Measurements from ENCODE around the gene STK32B. TPM values are rescaled to one million over a fixed set of nuclear protein-coding genes. Genes with fewer than 3 reads are reported as not detected.

Gene STK32B
- total and polyA plus RNA-seq, 2 donors (not counting 3 experiments of a cell fraction or from before 2014, with no cell fraction given), result 5.6 to 7.8 TPM

DNA sequence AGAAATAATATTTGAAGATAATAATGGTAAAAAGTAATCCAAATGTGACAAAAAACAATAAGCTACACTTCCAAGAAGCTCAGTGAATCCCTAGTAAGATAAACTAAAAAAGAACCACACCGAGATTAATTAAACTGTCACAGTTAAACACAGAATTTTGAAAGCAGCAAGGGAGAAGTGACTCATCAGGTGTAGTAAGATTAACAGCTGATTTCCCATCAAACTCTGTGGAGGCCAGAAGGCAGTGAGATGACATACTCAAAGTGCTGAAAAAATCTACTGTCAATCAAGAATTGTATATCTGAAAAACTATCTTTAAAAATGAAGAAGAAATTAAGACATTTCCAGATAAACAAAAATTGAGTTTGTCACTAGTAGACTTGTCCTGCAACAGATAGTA, 35.3 kb downstream of the STK32B start:
- Histone ChIP-seq H3K4me3 (replicated peaks in 1 of 3; ENCODE audit: insufficient read depth in 1 of 3, low read depth in 1 of 3, low read length in 3 of 3) (no peak overlapping the region), H4K20me1 (replicated peaks; ENCODE audit: control insufficient read depth, extremely low read depth, insufficient read depth, low read length) (no peaks in the 10 kb centered on the region), H3K27me3 (ENCODE audit: control insufficient read depth in 2 of 2, insufficient read depth in 2 of 2, low read length in 2 of 2) (no peaks in the 10 kb centered on the region), H3K4me1 (ENCODE audit: control insufficient read depth, extremely low read depth, insufficient read depth, low read length) (peaks cover 2% of the 10 kb centered on the region), H3K9ac (replicated peaks; ENCODE audit: extremely low read depth, insufficient read depth, low read length) (no peak overlapping the region), H3K4me2 (ENCODE audit: insufficient read depth, low read length) (no peak overlapping the region), H3K79me2 (ENCODE audit: control insufficient read depth, insufficient read depth, low read length) (no peaks in the 10 kb centered on the region), H3K9me1 (replicated peaks; ENCODE audit: control insufficient read depth, extremely low read depth, insufficient read depth, low read length) (no peaks in the 10 kb centered on the region), H3K9me3 (replicated peaks; ENCODE audit: control insufficient read depth, insufficient read depth, low read length) (no peaks in the 10 kb centered on the region), H3K36me3 (ENCODE audit: control insufficient read depth in 2 of 2, extremely low read depth in 1 of 2, insufficient read depth in 2 of 2, low read length in 2 of 2) (no peaks in the 10 kb centered on the region), H2AFZ (ENCODE audit: low read depth, low read length) (no peak overlapping the region), H3K27ac (ENCODE audit: insufficient read depth, low read depth, low read length) (no peak overlapping the region)
- ChIA-PET POLR2A (no interaction called here), CTCF (no interaction called here)
- DNase-seq (ENCODE audit: low read depth, low spot score) (no peak), FAIRE-seq (no peak)
- dilution Hi-C loops (cut with MboI; ENCODE audit: extremely low pct_ligation_motif_present, low sequenced_read_pairs) (no loop called here), intact Hi-C loops (cut with micrococcal nuclease) (no loop called here)
- peak; percentile 33 for TF ChIP-seq FOS (IDR thresholded peaks at IDR 0.05; ENCODE audit: borderline replicate concordance, insufficient read depth, low read length)
- no peak for TF ChIP-seq JUN (IDR thresholded peaks at IDR 0.05; ENCODE audit: borderline replicate concordance, insufficient read depth, insufficient read length, low read depth)
- TF ChIP-seq MYC (IDR thresholded peaks at IDR 0.05; ENCODE audit: low read depth, low read length), result no peak
- no peak for TF ChIP-seq GATA2 (IDR thresholded peaks at IDR 0.05; ENCODE audit: insufficient read depth, insufficient read length, low read depth, low read length)
- no TSS peak for BruUV-seq (replicated peaks)

DNA sequence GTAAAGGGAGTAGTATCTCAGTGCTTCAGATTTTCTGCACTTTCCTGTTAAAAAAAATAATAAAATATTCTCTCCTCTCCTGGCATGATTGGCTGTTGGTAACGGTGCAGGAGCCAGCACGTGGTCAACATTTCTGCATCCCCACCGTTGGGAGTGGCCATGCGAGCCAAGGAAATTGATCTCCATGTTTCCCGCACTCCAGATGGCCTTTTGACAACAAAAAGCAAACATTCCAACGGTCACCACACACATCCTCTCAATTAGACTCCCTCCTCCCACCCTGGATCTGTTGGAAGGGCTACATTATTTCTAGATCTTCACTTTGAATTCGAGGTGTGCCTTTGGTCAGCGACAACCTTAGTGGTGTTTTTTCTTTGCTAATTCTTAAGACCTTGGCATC, 45.0 kb downstream of the STK32B start:
- no peak for DNase-seq (ENCODE audit: low read depth, low spot score)
- POLR2A ChIA-PET, result no interaction called here
- Histone ChIP-seq H3K9me3 (replicated peaks; ENCODE audit: control insufficient read depth, insufficient read depth, low read length) (no peaks in the 10 kb centered on the region), H3K27me3 (ENCODE audit: control insufficient read depth in 2 of 2, insufficient read depth in 2 of 2, low read length in 2 of 2) (no peaks in the 10 kb centered on the region), H3K27ac (ENCODE audit: insufficient read depth, low read depth, low read length) (no peak overlapping the region), H2AFZ (ENCODE audit: low read depth, low read length) (no peak overlapping the region), H3K4me1 (ENCODE audit: control insufficient read depth, extremely low read depth, insufficient read depth, low read length) (no peaks in the 10 kb centered on the region), H3K9me1 (replicated peaks; ENCODE audit: control insufficient read depth, extremely low read depth, insufficient read depth, low read length) (no peaks in the 10 kb centered on the region), H3K36me3 (ENCODE audit: control insufficient read depth in 2 of 2, extremely low read depth in 1 of 2, insufficient read depth in 2 of 2, low read length in 2 of 2) (no peaks in the 10 kb centered on the region), H3K4me2 (ENCODE audit: insufficient read depth, low read length) (no peak overlapping the region), H4K20me1 (replicated peaks; ENCODE audit: control insufficient read depth, extremely low read depth, insufficient read depth, low read length) (no peaks in the 10 kb centered on the region), H3K79me2 (ENCODE audit: control insufficient read depth, insufficient read depth, low read length) (no peaks in the 10 kb centered on the region), H3K4me3 (replicated peaks in 1 of 3; ENCODE audit: insufficient read depth in 1 of 3, low read depth in 1 of 3, low read length in 3 of 3) (no peak overlapping the region), H3K9ac (replicated peaks; ENCODE audit: extremely low read depth, insufficient read depth, low read length) (no peak overlapping the region)
- intact Hi-C loops (cut with micrococcal nuclease) (no loop called here), dilution Hi-C loops (cut with MboI; ENCODE audit: extremely low pct_ligation_motif_present, low sequenced_read_pairs) (no loop called here)
- CTCF ChIA-PET, result no interaction called here
- FAIRE-seq, result no peak
- no peak for TF ChIP-seq MYC (IDR thresholded peaks at IDR 0.05; ENCODE audit: low read depth, low read length)
- TF ChIP-seq, protein P1, sequence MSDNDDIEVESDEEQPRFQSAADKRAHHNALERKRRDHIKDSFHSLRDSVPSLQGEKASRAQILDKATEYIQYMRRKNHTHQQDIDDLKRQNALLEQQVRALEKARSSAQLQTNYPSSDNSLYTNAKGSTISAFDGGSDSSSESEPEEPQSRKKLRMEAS (IDR thresholded peaks at IDR 0.05; ENCODE audit: insufficient read depth, insufficient read length), result no peak
- TF ChIP-seq FOS (IDR thresholded peaks at IDR 0.05; ENCODE audit: borderline replicate concordance, insufficient read depth, low read length), result no peak
- TF ChIP-seq POLR2AphosphoS5 (IDR thresholded peaks at IDR 0.05; ENCODE audit: insufficient read depth, low read depth, low read length), result no peak
- no peak for TF ChIP-seq JUN (IDR thresholded peaks at IDR 0.05; ENCODE audit: borderline replicate concordance, insufficient read depth, insufficient read length, low read depth)
- TF ChIP-seq EZH2 (IDR thresholded peaks at IDR 0.05; ENCODE audit: borderline replicate concordance, low read depth, low read length, severe bottlenecking), result no peak
- no peak for TF ChIP-seq GATA2 (IDR thresholded peaks at IDR 0.05; ENCODE audit: insufficient read depth, insufficient read length, low read depth, low read length)
- TF ChIP-seq CTCF (IDR thresholded peaks at IDR 0.05; ENCODE audit: extremely low read depth in 1 of 2, insufficient read depth in 1 of 2, low read depth in 1 of 2, low read length in 2 of 2), result no peak
- no peak for TF ChIP-seq POLR2A (IDR thresholded peaks at IDR 0.05; ENCODE audit: low read depth, low read length)
- no TSS peak for BruUV-seq (replicated peaks)

Data from endothelial cell of umbilical vein (primary cell).